Cerebellar cortex (tissue), 1 donor: Measurements from ENCODE around the gene ERBB4.

ENCODE experiments used
- DNase-seq: peaks from one replicate; pipeline ENCODE4 v3.0.0-alpha.2; 2015; ENCODE audit warnings: low spot score

The ERBB4 gene

GRCh38 chr2:212007972-212008371, 530.6 kb downstream of the ERBB4 start:
- no peak for DNase-seq

- peak; percentile 43 for DNase-seq
These were observed 533.4 kb downstream of the ERBB4 start for GRCh38 chr2:212005085-212005671.

- no peak for DNase-seq
These were observed 537.3 kb downstream of the ERBB4 start for GRCh38 chr2:212001325-212001724.

GRCh38 chr2:211996857-211997256, 541.7 kb downstream of the ERBB4 start:
- no peak for DNase-seq

- DNase-seq, result peak; percentile 34
These were observed 543.8 kb downstream of the ERBB4 start for GRCh38 chr2:211994806-211995205.

GRCh38 chr2:211990335-211990734, 548.3 kb downstream of the ERBB4 start:
- no peak for DNase-seq

- no peak for DNase-seq
These were observed 552.3 kb downstream of the ERBB4 start for GRCh38 chr2:211986313-211986712.

- DNase-seq, result no peak
These were observed 553.2 kb downstream of the ERBB4 start for GRCh38 chr2:211985393-211985792.

GRCh38 chr2:211982162-211982561, 556.4 kb downstream of the ERBB4 start:
- no peak for DNase-seq

GRCh38 chr2:211981451-211981850, 557.2 kb downstream of the ERBB4 start:
- DNase-seq, result no peak

- no peak for DNase-seq
These were observed 562.5 kb downstream of the ERBB4 start for GRCh38 chr2:211976076-211976475.

GRCh38 chr2:211967234-211967633, 571.4 kb downstream of the ERBB4 start:
- no peak for DNase-seq

GRCh38 chr2:211963969-211964368, 574.6 kb downstream of the ERBB4 start:
- DNase-seq, result no peak

- no peak for DNase-seq
These were observed 580.8 kb downstream of the ERBB4 start for GRCh38 chr2:211957799-211958198.

- DNase-seq, result no peak
These were observed 583.0 kb downstream of the ERBB4 start for GRCh38 chr2:211955648-211956047.

- no peak for DNase-seq
These were observed 589.7 kb downstream of the ERBB4 start for GRCh38 chr2:211948932-211949331.

GRCh38 chr2:211946960-211947359, 591.6 kb downstream of the ERBB4 start:
- DNase-seq, result no peak

GRCh38 chr2:211944572-211944971, 594.0 kb downstream of the ERBB4 start:
- no peak for DNase-seq

- DNase-seq, result no peak
These were observed 596.4 kb downstream of the ERBB4 start for GRCh38 chr2:211942153-211942552.

- no peak for DNase-seq
These were observed 597.3 kb downstream of the ERBB4 start for GRCh38 chr2:211941216-211941747.

- no peak for DNase-seq
These were observed 599.4 kb downstream of the ERBB4 start for GRCh38 chr2:211939177-211939576.

GRCh38 chr2:211934811-211935210, 603.8 kb downstream of the ERBB4 start:
- DNase-seq, result no peak

GRCh38 chr2:211931314-211931713, 607.3 kb downstream of the ERBB4 start:
- DNase-seq, result no peak

- DNase-seq, result no peak
These were observed 608.3 kb downstream of the ERBB4 start for GRCh38 chr2:211930331-211930730.
